ENCODE measurements around the gene MIOS.
"Not testable (repeated sequence)": the region's sequence is repeated elsewhere in the genome, so short reads cannot be mapped to it uniquely, and the experiment has no call there.

Gene MIOS

DNA sequence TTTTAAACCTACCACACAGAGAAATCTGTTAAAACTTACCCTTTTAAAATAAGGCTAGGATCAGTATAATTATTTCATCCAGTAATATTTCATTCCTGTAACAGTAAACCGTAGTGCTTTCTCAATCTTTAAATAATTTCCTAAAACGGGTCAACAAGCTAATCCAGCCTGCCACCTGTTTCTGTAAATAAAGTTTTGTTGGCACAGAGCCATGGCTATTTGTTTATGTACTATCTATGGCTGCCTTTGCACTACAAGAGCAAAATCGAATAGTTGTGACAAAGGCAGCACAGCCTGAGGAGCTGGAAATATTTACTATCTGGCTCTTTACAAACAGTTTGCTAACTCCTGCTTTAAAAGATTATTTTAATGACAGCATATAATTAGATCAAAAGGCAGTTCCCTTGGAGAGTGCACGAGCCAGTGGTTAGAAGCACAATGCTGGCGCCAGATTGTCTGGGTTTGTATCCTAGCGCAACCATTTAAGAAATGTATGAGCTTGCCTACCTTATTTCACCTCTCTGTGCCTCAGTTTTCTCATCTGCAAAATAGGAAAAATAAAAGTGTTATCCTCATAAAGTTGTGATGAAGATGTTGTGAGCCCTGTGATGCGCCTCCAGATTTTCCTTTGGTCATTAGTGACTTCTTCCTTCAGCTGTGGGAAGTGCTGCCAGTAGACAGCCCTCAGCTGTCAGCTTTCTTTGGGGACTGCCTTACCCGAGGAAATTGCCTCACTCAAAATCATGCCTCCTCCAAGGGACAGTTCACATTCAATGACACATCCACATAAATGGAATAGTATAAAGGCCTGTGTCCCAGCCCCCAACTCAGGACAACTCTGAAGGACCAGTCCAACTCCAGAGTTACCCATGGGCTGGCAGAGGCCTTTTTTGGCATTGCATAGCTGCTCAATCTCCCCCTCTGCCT is 11.8 kb upstream of the MIOS start:
- no peak for DNase-seq (ENCODE audit: low read depth in 2 of 2)

DNA sequence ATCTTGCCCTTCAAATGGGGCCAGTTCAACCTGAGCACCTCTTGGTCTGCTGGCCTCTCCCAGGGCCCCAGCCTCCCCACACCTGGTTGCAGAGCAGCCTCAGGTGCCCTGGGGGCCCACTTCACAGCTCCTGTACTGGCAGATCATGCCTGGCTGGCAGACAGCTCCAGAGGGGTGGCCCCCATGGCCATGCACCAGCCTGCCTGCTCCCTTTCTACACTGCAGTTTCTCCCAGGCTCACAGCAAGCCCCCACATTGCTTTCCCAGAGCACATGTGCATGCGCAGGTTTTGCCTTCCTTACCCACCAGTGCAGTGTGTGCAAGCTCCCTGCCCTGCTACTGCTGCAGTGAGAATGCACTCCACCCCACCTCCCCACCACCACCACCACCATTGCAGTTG is 9.8 kb upstream of the MIOS start:
- no peak for DNase-seq (ENCODE audit: low read depth in 2 of 2)

DNA sequence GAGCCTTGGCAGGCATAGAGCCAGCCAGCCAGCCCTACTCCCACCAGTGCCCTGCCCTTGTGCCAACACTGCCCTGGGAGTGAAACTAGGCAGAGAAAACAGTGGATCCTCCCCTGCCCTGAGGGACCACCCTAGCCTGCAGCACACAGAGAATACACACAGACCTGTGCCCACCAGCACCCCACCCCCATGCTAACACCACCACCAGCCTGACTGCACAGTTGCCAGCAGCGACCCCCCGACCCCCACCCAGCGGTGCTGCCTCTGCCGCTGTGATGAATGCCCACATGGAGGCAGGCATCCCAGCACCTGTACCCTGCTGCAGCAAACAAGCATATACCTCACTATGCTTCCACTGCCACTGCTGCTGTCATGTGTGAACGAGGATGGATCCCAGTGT is 9.4 kb upstream of the MIOS start:
- DNase-seq (ENCODE audit: low read depth in 2 of 2), result no peak

DNA sequence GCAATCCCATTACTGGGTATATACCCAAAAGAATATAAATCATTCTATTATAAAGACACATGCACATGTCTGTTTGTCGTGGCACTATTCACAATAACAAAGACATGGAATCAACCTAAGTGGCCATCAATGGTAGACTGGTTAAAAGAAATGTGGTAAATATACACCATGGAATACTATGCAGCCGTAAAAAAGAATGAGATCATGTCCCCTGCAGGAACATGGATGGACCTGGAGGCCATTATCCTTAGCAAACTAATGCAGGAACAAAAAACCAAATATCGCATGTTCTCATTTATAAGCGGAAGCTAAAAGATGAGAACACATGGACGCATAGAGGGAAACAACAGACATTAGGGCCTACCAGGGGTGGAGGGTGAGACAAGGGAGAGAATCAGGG is 5.1 kb upstream of the MIOS start:
- DNase-seq (ENCODE audit: low read depth in 2 of 2), result not testable (repeated sequence)

DNA sequence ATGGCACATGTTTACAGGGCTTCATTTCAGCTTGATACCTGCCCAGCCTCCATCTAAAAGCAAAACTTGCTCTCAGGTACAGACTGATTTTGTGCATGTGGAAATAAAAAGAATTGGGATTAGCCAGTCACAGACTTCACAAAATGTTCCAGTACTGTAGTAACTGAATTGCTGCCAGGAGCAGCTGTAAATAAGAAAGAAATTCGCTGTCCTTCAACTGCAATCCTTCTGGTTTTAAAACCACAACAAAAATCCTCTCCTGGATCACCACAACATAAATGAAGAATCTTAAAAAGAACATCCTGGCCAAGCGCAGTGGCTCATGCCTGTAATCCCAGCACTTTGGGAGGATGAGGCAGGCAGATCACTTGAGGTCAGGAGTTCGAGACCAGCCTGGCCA is 3.9 kb upstream of the MIOS start:
- no peak for DNase-seq (ENCODE audit: low read depth in 2 of 2)

DNA sequence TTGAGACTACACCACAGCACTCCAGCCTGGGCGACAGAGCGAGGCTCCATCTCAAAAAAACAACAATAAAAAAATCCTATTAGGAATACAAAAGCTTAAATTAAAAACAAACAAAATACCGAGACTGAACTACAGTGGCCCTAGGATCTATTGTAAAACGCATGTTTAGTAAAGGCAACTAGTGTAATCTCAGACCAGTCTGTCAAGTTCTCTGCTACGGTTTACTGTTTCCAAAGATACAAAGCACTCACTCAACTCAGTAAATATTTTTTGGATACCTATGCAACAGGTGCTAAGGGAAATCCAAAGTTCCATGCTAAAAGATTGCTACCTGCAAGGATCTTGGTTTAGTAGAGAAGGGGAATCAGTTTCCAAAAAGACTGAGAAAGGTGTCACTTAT is 3.4 kb upstream of the MIOS start:
- no peak for DNase-seq (ENCODE audit: low read depth in 2 of 2)

DNA sequence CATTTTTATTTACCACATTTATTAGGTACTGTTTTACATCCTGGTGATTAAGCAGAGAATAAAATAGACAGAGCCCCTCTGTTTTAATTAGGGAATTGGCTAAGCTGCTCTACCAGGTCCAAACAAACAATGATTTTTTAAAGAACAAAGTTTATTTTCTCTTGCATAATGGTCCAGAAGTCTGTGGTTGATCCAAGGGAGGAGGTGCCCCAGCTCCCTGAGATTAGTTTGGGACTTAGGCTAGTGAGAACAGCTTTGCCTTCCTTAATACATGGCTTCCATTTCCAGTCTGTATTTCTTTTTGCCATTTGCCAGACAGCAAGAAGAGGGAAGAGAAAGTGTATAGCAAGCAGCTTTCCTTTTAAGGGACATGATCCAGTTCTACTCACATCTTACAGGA is 2.9 kb upstream of the MIOS start:
- DNase-seq (ENCODE audit: low read depth in 2 of 2), result no peak

DNA sequence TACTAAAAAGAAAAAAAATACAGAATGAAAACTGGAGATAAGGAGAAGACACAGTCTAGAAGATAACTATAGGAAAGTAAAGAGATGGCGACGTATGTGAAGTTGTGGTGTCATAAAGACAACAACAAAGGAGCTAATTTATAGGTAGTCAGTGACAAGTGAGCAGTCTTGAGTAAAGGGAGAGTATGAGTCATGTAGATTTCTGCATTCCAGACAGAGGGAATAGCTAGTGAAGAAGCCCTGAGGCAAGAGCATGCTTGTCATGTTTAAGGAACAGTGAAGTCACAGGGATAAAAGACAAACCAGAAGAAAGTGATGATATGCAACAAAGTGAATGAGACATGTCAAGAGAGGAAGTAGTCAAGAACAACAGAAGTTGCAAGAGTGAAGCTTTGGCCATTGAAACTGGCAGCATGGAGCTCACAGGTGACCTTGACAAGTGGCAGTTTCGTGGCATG is 2.3 kb upstream of the MIOS start:
- no peak for DNase-seq (ENCODE audit: low read depth in 2 of 2)

DNA sequence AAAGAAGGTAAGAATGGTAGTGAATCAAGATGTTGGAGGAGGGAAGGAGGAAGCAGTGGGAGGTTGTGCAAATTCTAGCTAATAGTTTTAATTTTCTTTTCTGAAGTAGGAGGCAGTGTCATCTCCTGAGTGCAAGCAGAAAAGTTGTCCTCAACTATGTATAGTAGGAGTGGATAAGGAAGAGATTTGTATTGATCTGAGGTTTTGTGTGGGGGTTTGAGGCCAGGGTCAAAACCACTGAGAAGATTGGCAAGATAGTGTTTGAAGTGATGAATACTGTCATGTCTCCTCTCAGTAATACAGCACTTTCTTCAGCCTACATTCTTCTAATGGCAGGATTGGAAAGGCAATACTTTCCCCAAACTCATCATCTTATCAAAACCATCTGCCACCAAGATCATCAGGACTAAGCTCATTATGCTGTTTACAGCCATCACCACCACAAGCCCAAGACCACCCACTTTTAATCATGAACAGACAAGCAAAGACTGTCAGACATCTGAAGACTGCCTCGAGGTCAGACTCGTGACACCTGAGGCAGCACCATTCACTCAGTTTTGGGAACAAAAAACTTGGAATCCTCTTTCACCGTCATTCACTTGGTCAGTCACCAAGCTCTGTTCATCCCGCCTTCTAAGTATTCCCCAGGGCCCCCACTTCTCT is 1.5 kb upstream of the MIOS start:
- no peak for DNase-seq (ENCODE audit: low read depth in 2 of 2)

DNA sequence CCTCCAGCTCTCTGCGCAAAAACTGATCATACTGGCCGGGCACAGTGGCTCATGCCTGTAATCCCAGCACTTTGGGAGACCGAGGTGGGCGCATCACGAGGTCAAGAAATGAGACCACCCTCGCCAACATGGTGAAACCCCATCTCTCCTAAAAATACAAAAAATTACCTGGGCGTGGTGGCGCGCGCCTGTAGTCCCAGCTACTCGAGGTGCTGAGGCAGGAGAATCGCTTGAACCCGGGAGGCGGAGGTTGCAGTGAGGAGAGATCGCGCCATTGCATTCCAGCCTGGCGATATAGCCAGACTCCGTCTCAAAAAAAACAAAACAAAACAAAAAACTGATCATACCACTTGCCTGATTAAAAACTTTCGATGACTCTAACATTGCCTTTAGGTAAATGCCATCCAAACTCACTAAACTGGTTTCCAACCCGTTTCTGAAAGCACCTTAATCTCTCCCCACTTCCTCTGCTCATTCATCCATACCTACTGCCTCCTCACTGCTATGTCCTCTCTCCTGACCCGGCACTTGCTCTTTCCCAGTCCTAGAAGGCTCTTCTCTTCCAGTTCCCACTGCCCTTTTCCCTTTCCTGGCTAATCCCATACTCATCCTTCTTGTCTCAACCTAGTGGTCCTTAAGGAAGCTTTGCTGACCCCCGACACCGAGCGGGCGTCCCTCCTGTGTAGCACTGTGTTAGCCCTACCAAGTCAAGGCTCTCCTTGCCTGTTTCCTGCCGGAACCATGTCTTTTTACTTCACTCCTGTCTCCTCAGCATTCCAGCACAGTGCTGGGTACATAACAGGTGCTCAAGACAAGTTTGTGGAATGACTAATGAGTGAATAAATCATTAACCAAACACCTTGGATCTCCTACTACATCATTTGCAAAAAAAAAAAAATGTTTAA is 686 bp upstream of the MIOS start:
- no peak for DNase-seq (ENCODE audit: low read depth in 2 of 2)

DNA sequence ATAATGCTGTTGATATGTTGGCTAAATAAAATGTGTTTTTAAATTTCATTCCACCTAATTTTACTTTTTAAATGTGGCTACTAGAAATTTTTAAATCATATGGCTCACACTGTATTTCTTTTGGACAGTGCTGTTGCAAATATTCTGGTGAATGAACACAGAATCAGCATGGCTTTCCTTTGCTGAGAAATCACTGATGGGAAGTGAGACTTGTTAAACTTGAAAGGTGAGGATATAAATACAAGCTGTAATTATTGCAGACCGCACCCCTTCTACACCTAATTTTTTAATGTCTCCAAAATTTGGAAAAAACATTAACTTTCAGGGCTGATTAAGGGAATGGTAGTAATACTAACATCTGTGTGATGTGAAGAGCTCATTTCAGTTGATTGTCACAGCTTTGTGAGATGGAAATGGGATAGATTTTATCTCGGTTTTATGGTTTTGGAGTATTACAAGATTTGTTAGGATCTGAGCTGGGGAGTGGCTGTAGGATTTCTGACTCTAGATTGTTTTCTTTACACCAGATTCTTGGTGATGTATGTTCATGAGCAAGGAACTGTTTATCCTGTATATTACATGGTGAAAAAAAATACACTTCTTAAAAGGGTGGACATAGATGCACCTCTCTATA is 1.3 kb downstream of the MIOS start:
- no peak for DNase-seq (ENCODE audit: low read depth in 2 of 2)

DNA sequence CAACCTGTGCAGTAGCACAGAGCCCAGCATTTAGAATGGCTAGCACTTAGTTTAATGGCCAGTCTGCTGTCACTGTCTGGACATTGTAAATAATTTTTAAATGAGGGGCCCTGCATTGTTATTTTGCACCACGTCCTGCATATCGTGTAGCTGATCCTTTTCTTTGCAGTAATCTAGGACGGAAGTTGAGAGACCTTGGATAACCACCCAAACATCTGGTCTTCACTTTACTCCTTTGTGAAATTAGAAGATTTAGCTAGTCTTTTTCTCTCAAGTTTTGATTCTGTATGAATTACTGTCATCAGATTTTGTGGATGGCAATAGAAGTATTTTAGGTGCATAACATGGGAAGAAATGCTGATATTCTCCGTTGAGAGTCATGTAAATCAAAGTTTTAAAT is 1.9 kb downstream of the MIOS start:
- no peak for DNase-seq (ENCODE audit: low read depth in 2 of 2)

DNA sequence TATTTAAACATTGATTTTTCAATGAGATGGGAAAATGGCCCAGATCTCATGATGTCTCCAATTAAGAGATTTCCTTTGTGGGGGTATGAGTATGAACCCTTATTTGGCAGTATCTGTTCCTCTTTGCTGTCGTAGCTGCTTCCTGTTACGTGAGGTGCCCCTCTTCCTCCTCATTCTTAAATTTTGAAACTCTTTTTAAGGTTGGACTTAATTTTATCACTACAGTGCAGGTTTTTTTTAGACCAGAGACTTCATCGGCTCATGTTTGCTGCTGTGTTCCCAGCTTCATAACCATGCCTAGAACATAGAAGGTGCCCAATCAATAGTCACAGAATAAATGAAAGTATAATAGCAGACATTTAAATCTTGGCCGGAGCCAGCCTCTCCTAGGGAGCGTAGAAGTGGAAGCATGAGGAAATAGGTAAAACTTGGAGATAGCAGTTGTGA is 2.4 kb downstream of the MIOS start:
- no peak for DNase-seq (ENCODE audit: low read depth in 2 of 2)

DNA sequence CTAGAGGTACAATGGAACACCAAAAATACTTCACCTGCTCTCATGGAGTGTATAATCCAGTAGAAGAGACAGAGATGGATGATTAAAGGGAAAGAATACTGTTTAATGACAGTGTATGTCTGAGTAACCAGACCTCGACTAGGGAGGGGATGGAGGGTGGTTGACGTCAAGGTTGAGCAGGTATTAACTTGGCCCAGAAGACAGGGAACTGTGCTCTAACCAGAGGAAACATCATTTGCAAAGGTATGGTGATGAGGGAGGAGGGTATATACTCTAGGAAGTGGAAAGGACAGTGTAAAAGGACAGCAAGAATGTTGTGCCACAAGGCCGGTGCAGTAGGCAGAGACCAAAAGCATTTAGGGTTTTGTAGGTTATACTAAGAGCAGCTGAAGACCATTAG is 2.9 kb downstream of the MIOS start:
- DNase-seq (ENCODE audit: low read depth in 2 of 2), result no peak

DNA sequence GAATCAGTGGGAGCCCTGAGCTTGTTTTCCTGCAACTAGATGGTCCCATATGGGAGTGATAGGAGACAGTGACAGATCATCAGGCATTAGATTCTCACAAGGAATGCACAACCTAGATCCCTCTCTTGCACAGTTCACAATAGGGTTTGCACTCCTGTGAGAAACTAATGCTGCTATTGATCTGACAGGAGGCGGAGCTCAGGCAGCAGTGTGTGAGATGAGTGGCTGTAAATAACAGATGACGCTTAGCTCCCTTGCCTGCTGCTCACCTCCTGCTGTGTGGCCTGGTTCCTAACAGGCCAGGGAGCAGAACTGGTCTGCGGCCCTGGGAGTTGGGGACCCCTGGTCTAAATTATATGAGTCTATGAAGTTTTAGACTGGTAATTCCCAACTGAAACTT is 3.9 kb downstream of the MIOS start:
- DNase-seq (ENCODE audit: low read depth in 2 of 2), result no peak

DNA sequence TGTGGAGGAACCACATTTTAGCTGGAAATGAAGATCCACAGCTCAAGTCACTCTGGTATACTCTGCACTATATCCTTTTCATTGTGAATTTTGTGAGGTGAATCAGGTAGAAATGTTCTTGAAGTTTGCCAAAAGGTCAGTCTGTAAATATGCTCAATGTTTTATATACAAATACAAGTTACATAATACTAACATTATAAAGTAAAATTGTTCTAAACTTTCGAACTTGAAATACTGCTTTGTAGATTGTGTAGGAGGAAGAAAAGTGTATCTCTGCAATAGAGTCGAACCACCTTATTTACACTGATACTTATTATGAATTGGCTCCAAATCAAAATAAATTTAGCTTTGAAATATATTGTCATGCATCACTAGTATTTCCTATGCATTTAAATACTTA is 7.0 kb downstream of the MIOS start:
- no peak for DNase-seq (ENCODE audit: low read depth in 2 of 2)

DNA sequence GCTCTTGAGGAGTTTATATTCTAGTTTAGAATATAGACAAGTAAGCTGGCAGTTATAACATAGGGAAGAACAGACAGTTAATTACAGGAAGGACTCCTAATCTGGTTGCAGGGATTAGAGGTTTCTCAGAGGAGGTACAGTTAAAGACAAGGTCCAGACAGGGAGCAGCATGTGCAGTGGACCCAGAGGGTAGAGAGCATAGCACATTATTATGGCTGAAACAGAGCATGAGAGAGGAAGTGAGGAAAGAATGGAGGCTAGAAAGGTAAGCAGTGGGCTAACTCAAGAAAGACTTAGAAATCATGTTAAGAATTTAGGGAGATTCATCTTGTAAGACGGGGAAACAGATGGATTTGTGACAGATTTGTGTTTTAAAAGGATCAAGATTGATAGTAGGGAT is 9.7 kb downstream of the MIOS start:
- DNase-seq (ENCODE audit: low read depth in 2 of 2), result no peak

DNA sequence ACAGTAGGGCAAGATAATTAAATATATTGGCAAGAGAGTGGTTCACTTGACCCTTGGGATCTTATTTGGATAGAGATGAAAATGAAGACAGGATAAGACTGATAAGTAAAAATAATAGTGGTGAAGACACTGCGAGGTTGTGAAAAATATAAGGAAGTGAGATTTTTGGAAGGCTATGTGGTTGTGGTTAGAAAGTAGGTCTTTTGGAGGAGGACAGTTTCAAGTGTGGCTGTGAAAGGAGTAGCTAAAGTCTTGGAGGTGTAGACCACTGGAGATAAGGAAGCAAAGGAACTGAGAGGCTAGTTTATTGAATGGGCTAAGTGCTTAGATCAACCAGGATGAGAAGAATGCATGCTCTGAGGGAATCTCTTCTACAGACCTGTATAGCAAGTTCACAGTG is 11.2 kb downstream of the MIOS start:
- DNase-seq (ENCODE audit: low read depth in 2 of 2), result no peak

DNA sequence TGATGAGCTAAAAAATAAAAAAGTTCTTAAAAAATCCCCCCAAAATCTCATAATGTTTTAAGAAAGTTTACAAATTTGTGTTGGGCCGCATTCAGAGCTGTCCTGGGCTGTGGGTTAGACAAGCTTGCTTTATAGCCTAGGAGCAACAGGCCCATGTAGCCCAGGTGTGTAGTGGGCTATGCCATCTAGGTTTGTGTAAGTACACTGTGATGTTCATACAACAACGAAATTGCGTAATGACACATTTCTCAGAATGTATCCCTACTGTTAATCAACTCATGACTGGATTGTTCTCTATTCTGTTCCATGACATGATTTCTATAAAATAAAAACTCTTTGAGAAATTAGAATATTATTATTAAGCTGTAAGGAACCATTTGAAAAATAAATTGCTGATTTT is 13.0 kb downstream of the MIOS start:
- DNase-seq (ENCODE audit: low read depth in 2 of 2), result no peak

DNA sequence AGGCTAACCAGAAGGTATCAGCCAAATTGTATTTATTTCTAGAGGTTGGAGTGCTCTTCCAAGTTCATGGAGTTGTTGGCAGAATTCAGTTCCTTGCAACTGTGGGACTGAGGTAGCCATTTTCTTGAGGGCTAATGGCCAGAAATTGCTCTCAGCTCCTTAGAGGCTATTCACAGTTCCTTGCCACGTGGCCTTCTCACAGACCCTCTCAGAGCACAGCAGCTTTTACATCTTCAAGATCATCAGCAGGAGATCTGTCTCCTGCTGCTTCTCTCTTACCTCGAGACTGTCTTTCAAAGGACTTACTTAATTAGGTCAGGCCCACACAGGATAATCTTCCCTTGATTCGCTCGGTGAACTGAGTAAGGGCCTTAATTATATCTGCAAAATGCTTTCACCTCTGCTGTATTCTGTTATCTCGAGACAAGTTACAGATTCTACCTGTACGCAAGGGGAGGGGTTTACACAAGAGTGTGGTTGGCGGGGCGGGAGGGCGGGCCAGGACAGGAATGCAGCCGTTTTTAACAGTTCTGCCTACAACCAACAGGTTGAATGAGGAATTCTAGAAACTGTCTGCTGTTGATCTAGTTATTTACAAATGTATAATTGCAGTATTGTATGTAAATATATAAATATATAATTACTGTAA is 15.0 kb downstream of the MIOS start:
- DNase-seq (ENCODE audit: low read depth in 2 of 2), result no peak

DNA sequence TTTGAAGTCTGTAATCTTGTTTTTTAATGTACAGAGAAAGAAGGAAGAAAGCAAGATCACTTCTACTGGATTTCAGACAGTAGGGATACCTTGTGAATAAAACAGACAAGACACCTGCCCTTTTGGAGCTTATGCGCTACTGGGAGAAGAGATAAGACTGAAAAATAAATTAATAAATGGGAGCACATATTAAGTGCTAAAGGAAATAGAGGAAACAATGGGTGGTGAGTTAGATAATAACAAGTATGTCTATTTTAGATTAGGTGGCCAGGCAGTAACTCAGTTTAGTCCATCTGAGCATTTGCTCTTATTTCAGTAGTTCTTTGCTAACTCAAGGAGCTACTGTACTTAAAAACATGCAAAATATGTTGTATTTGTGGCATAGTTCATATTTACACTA is 15.9 kb downstream of the MIOS start:
- DNase-seq (ENCODE audit: low read depth in 2 of 2), result no peak

Data from stimulated activated CD8-positive, alpha-beta memory T cell treated with anti-CD3 and anti-CD28 coated beads, Interleukin-15, amount 100 ng/mL, for 4 hours (primary cell).